ENCODE data around the gene PHF14. TPM values are rescaled to one million over a fixed set of nuclear protein-coding genes. Genes with fewer than 3 reads are reported as not detected.

The PHF14 gene
- polyA plus RNA-seq, 1 donor: 31.6 TPM

DNA sequence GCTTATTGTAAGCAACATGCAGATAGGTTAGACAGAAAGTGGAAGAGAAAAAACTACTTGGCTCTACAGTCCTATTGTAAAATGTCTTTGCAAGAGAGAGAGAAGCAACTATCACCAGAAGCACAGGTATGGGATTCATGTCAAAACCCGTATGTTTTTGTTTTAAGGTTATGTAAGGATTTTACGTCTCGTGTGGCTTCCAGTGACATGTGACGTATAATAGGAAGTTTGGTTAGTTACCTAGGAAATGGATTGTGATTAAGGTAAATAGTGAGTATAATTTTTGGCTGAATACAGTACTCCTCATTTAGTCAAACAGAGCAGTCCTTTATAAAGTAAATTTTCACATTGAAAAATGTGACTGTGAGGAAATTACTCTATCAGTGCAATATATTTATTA is 62.0 kb downstream of the PHF14 start:
- H3K36me3 ChIP-seq (ENCODE audit: control insufficient read depth, insufficient read depth, low read length): peaks cover 12% of the 10 kb centered on the region
- H3K9me3 ChIP-seq (ENCODE audit: control insufficient read depth, low read depth, low read length): no peaks in the 10 kb centered on the region
- H3K27ac ChIP-seq (ENCODE audit: low read length): no peak overlapping the region
- H3K27me3 ChIP-seq (ENCODE audit: control insufficient read depth, insufficient read depth, low read length): no peaks in the 10 kb centered on the region
- H3K4me1 ChIP-seq (ENCODE audit: control insufficient read depth, insufficient read depth, low read length): no peaks in the 10 kb centered on the region
- WGBS (ENCODE audit: insufficient coverage, low lambda C conversion rate): 91% methylated on average over 4 of the region's 4 CpGs
- H3K4me3 ChIP-seq (ENCODE audit: low read length): no peak overlapping the region
- no peak for DNase-seq

- no peak overlapping the region for H3K27ac ChIP-seq (ENCODE audit: low read length)
- no peaks in the 10 kb centered on the region for H3K9me3 ChIP-seq (ENCODE audit: control insufficient read depth, low read depth, low read length)
- H3K4me3 ChIP-seq (ENCODE audit: low read length): no peak overlapping the region
- DNase-seq: no peak
- H3K27me3 ChIP-seq (ENCODE audit: control insufficient read depth, insufficient read depth, low read length): no peaks in the 10 kb centered on the region
- no peaks in the 10 kb centered on the region for H3K4me1 ChIP-seq (ENCODE audit: control insufficient read depth, insufficient read depth, low read length)
- peaks cover 17% of the 10 kb centered on the region for H3K36me3 ChIP-seq (ENCODE audit: control insufficient read depth, insufficient read depth, low read length)
Measured at GRCh38 chr7:11039974-11040373, 66.3 kb downstream of the PHF14 start.

GRCh38 chr7:11054033-11054432 is 80.4 kb downstream of the PHF14 start:
- Histone ChIP-seq H3K4me3 (ENCODE audit: low read length) (no peak overlapping the region), H3K36me3 (ENCODE audit: control insufficient read depth, insufficient read depth, low read length) (peaks cover 10% of the 10 kb centered on the region), H3K27me3 (ENCODE audit: control insufficient read depth, insufficient read depth, low read length) (no peaks in the 10 kb centered on the region), H3K27ac (ENCODE audit: low read length) (no peak overlapping the region), H3K4me1 (ENCODE audit: control insufficient read depth, insufficient read depth, low read length) (no peaks in the 10 kb centered on the region), H3K9me3 (ENCODE audit: control insufficient read depth, low read depth, low read length) (no peaks in the 10 kb centered on the region)
- no peak for DNase-seq
- 50% methylated on average over 1 of the region's 2 CpGs for WGBS (ENCODE audit: insufficient coverage, low lambda C conversion rate)

DNA sequence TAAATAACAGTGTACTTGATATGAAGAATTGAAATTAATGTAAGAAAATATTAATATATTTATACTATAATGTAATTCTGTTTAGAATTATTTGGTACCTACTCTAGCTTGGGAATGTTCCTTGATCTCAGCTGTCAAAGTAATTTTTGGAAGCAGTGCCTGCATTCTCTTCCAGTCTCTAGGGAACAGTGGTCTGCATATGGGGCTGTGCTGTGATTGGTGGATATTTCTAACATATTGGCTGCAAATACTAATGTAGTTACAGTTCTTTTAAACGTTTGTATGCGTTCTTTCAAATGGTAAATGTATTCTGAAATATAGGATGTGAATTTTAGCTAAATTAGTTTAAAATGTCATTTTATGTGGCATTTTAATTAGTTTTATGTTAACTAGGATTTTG is 87.2 kb downstream of the PHF14 start:
- Histone ChIP-seq H3K9me3 (ENCODE audit: control insufficient read depth, low read depth, low read length) (no peaks in the 10 kb centered on the region), H3K27ac (ENCODE audit: low read length) (no peak overlapping the region), H3K27me3 (ENCODE audit: control insufficient read depth, insufficient read depth, low read length) (no peaks in the 10 kb centered on the region), H3K36me3 (ENCODE audit: control insufficient read depth, insufficient read depth, low read length) (peaks cover 9% of the 10 kb centered on the region), H3K4me1 (ENCODE audit: control insufficient read depth, insufficient read depth, low read length) (no peaks in the 10 kb centered on the region), H3K4me3 (ENCODE audit: low read length) (no peak overlapping the region)
- no peak for DNase-seq
- 50% methylated on average over 2 of the region's 2 CpGs for WGBS (ENCODE audit: insufficient coverage, low lambda C conversion rate)

DNA sequence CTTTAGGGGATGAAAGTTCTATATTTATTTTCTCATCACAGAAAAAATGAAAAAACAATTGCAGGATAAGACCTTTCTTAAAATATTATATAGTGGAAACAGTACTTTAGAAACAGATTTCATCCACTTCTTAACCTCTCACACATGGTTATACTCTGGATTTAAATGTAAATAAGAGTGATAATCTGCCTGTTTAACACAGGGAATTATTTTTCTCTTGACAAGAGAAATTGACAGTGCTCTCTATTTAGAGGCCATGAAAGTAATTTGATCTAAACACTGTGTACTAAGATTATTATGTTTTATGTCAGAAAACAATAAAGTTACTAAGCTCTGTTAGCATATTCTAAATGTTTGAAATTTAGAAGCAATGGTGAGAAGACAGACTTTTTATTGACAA is 88.4 kb downstream of the PHF14 start:
- Histone ChIP-seq H3K36me3 (ENCODE audit: control insufficient read depth, insufficient read depth, low read length) (peaks cover 9% of the 10 kb centered on the region), H3K27ac (ENCODE audit: low read length) (no peak overlapping the region), H3K9me3 (ENCODE audit: control insufficient read depth, low read depth, low read length) (no peaks in the 10 kb centered on the region), H3K4me3 (ENCODE audit: low read length) (no peak overlapping the region), H3K27me3 (ENCODE audit: control insufficient read depth, insufficient read depth, low read length) (no peaks in the 10 kb centered on the region), H3K4me1 (ENCODE audit: control insufficient read depth, insufficient read depth, low read length) (no peaks in the 10 kb centered on the region)
- no peak for DNase-seq

DNA sequence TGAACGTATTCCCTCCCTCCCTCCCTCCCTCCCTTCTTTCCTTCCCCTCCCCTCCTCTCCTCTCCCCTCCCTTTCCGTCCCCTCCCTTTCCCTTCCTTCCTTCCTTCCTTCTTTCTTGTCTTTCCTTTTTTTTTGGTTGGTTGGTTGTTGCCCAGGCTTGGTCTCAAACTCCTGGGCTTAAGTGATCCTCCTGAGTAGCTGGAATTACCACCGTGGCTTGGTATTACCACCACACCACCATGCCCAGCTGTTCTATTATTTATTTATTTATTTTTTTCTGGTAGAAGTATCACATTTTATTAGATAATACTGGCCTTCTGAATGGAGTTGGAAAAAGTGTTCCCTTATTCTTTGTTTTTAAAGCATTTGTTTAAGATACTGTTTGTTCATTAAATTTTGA is 95.9 kb downstream of the PHF14 start:
- Histone ChIP-seq H3K4me3 (ENCODE audit: low read length) (no peak overlapping the region), H3K27ac (ENCODE audit: low read length) (no peak overlapping the region), H3K4me1 (ENCODE audit: control insufficient read depth, insufficient read depth, low read length) (no peaks in the 10 kb centered on the region), H3K27me3 (ENCODE audit: control insufficient read depth, insufficient read depth, low read length) (no peaks in the 10 kb centered on the region), H3K9me3 (ENCODE audit: control insufficient read depth, low read depth, low read length) (no peaks in the 10 kb centered on the region), H3K36me3 (ENCODE audit: control insufficient read depth, insufficient read depth, low read length) (peaks cover 7% of the 10 kb centered on the region)
- DNase-seq: no peak
- no CpG with 5 or more reads among the region's 3 CpGs for WGBS (ENCODE audit: insufficient coverage, low lambda C conversion rate)

DNA sequence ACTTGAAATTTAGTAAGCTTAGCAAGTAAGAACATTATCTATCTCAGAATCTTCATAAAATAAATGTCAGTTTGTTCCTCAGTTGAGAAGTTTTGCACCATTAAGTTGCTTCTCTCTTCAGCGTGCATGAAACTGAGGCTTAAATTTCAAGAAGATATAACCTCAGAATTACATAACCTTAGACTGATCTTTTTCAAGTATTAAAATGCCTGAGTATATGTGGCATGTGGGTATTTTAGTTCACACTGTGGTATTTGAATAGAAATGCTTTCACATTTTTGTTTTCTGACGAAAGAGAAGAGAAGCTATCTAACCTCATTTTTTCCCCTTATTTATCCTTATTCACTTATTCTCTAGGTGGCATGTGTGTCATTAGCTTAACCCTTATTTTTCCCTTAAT is 104.1 kb downstream of the PHF14 start:
- Histone ChIP-seq H3K4me1 (ENCODE audit: control insufficient read depth, insufficient read depth, low read length) (no peaks in the 10 kb centered on the region), H3K4me3 (ENCODE audit: low read length) (no peak overlapping the region), H3K27me3 (ENCODE audit: control insufficient read depth, insufficient read depth, low read length) (no peaks in the 10 kb centered on the region), H3K27ac (ENCODE audit: low read length) (no peak overlapping the region), H3K36me3 (ENCODE audit: control insufficient read depth, insufficient read depth, low read length) (peaks cover 3% of the 10 kb centered on the region), H3K9me3 (ENCODE audit: control insufficient read depth, low read depth, low read length) (no peaks in the 10 kb centered on the region)
- DNase-seq: no peak
- 100% methylated on average over 1 of the region's 2 CpGs for WGBS (ENCODE audit: insufficient coverage, low lambda C conversion rate)

DNA sequence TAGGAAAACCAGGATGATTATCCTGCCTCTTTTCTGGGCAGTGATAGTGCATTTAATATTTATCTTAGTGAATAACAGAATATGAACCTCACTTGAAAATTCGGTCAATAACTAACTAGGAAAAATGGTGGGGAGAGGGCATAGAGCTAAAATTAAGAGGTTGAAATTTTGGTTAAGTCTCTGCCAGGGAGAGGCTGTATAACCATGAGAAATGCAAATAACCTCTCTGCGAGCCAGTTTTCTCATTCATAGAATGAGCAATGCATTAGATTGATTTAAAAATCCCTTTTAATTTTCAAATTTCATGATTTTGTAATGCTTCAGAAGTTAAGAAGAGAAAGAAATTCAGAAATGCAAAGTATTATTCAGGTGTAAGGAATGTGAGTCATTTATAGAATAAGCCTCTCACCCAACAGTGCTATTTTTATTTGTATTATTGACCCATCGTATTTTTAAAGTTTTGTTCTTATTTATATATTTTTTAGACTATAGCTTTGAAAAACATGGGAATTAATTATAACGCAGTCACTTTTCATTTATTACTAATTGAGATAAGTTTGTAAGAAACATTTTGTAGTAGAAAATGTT is 104.7 kb downstream of the PHF14 start:
- Histone ChIP-seq H3K27ac (ENCODE audit: low read length) (no peak overlapping the region), H3K4me3 (ENCODE audit: low read length) (no peak overlapping the region), H3K4me1 (ENCODE audit: control insufficient read depth, insufficient read depth, low read length) (no peaks in the 10 kb centered on the region), H3K27me3 (ENCODE audit: control insufficient read depth, insufficient read depth, low read length) (no peaks in the 10 kb centered on the region), H3K36me3 (ENCODE audit: control insufficient read depth, insufficient read depth, low read length) (peaks cover 2% of the 10 kb centered on the region), H3K9me3 (ENCODE audit: control insufficient read depth, low read depth, low read length) (no peaks in the 10 kb centered on the region)
- DNase-seq: no peak
- 100% methylated on average over 3 of the region's 4 CpGs for WGBS (ENCODE audit: insufficient coverage, low lambda C conversion rate)

GRCh38 chr7:11079907-11080306 is 106.2 kb downstream of the PHF14 start:
- no peak overlapping the region for H3K27ac ChIP-seq (ENCODE audit: low read length)
- 38% methylated on average over 3 of the region's 4 CpGs for WGBS (ENCODE audit: insufficient coverage, low lambda C conversion rate)
- no peaks in the 10 kb centered on the region for H3K4me1 ChIP-seq (ENCODE audit: control insufficient read depth, insufficient read depth, low read length)
- H3K27me3 ChIP-seq (ENCODE audit: control insufficient read depth, insufficient read depth, low read length): no peaks in the 10 kb centered on the region
- H3K36me3 ChIP-seq (ENCODE audit: control insufficient read depth, insufficient read depth, low read length): peaks cover 4% of the 10 kb centered on the region
- H3K4me3 ChIP-seq (ENCODE audit: low read length): no peak overlapping the region
- peak in 1 of 2 donors; percentile 46 for DNase-seq
- H3K9me3 ChIP-seq (ENCODE audit: control insufficient read depth, low read depth, low read length): no peaks in the 10 kb centered on the region

- Histone ChIP-seq H3K27ac (ENCODE audit: low read length) (no peak overlapping the region), H3K27me3 (ENCODE audit: control insufficient read depth, insufficient read depth, low read length) (no peaks in the 10 kb centered on the region), H3K4me1 (ENCODE audit: control insufficient read depth, insufficient read depth, low read length) (no peaks in the 10 kb centered on the region), H3K9me3 (ENCODE audit: control insufficient read depth, low read depth, low read length) (no peaks in the 10 kb centered on the region), H3K36me3 (ENCODE audit: control insufficient read depth, insufficient read depth, low read length) (peaks cover 2% of the 10 kb centered on the region), H3K4me3 (ENCODE audit: low read length) (no peak overlapping the region)
- no CpG with 5 or more reads among the region's 3 CpGs for WGBS (ENCODE audit: insufficient coverage, low lambda C conversion rate)
- no peak for DNase-seq
Measured at GRCh38 chr7:11082121-11082520, 108.4 kb downstream of the PHF14 start.

DNA sequence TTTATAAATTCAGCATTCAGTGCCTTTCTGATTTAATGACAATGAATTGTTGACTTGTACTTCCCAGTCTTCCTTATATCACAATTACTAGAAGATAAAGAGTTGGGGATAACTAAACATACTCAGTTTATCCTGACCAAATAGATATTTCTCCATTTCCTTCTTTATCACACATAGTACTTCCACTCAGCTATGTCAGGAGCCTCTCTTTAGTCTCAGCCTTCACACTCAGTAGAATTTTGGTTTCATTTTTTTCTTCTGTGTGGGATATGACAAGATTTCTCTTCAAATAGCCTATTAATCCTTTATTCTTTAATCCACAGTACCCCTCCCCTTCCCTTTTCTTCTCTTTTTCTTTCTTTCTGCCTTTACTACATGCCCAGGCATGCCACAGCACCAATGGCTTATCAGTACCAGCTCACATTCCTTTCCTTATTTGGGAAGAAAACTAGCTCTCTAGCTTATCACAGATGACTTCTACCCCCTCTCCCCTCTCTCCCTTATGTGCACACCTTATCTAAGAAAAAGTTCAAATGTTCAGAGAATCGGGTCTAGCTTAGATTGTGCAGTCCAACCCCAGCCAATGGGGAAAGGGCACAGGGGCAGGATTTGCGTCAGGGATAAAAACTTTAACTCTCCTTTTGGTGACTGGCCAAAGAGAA is 109.0 kb downstream of the PHF14 start:
- no peak overlapping the region for H3K27ac ChIP-seq (ENCODE audit: low read length)
- no peak overlapping the region for H3K4me3 ChIP-seq (ENCODE audit: low read length)
- no peaks in the 10 kb centered on the region for H3K9me3 ChIP-seq (ENCODE audit: control insufficient read depth, low read depth, low read length)
- no CpG with 5 or more reads among the region's 2 CpGs for WGBS (ENCODE audit: insufficient coverage, low lambda C conversion rate)
- H3K4me1 ChIP-seq (ENCODE audit: control insufficient read depth, insufficient read depth, low read length): no peaks in the 10 kb centered on the region
- H3K27me3 ChIP-seq (ENCODE audit: control insufficient read depth, insufficient read depth, low read length): no peaks in the 10 kb centered on the region
- DNase-seq: no peak
- peaks cover 2% of the 10 kb centered on the region for H3K36me3 ChIP-seq (ENCODE audit: control insufficient read depth, insufficient read depth, low read length)

Measured in large intestine (tissue), 3 donors.